ENCODE data around the gene PSMD1.
"Not testable (repeated sequence)": the region's sequence is repeated elsewhere in the genome, so short reads cannot be mapped to it uniquely, and the experiment has no call there.

Gene PSMD1

DNA sequence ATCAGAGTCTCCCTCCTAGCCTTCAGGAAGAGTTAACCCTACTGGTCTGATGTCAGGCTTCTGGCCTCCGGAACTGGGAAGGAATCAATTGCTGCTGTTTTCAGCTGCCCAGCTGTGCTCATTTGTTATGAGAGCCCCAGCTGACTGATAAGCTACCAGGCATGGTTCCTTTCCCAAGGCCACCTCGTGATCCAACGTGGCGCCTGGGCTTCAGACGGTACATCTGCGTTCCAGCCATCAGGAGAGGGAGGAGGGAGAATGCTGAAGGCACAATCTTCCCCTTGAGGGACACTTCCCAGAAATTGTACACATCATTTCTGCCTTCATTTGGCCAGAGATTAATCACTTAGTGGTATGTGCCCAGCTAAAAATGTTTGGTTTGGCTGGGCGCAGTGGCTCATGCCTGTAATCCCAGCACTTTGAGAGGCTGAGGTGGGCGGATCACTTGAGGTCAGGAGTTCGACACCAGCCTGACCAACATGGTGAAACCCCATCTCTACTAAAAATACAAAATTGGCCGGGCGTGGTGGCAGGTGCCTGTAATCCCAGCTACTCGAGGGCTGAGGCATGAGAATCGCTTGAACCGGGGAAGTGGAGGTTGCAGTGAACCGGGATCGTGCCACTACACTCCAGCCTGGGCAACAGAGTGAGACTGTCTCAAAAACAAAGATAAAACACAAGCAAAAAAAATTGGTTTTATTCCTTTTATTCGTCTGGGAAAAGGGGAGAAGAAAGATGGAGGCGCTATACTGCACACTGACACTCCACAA is 131.3 kb downstream of the PSMD1 start:
- no peak for DNase-seq

DNA sequence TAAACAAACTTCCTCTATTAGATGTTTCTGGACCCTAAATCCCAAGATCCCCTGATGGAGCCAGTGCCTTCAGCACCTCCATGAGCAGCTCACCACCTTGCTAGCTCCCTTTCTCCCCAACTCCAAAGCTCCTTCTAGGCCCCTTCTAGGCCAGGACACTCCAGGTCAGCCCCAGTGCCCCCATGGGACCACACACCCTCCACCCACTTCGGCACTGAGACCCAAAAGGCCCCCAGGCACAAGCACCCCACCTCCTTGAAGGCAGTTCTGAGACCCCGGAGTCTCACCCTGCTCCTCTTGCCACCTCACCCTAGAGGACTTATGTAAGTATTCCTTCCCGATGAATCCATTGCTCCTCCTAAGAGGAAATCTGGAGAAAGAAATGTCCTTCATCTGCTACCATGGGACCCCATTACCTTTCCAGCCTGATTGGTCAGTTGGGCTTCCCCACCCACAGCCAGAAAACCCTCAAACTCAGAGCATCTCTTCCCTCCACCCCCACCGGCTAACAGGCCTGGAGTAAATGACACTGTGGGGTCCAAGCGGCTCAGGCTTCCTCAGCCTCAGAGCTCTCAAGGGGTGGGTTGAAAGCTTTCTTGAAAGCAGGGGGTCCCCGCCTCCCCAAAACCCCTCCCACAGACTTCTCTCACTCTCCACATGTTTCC is 132.0 kb downstream of the PSMD1 start:
- DNase-seq, result no peak

DNA sequence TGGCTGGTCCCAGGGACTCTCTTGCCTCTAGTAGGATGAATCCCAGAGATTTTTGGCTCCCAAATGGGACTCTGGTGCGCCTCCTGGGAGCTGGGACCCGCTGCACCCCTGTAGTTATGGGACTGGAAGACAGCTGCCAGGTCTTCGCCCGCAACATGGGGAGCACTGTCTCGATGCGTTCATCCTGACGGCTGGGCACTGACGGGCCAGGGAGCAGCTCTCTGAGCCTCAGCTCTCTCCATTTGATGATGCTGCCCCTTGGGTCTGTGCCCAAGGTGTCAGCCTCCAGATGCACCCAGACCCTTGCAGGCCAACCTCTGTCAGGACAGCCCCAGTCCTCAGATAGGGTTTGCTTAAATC is 132.5 kb downstream of the PSMD1 start:
- no peak for DNase-seq

DNA sequence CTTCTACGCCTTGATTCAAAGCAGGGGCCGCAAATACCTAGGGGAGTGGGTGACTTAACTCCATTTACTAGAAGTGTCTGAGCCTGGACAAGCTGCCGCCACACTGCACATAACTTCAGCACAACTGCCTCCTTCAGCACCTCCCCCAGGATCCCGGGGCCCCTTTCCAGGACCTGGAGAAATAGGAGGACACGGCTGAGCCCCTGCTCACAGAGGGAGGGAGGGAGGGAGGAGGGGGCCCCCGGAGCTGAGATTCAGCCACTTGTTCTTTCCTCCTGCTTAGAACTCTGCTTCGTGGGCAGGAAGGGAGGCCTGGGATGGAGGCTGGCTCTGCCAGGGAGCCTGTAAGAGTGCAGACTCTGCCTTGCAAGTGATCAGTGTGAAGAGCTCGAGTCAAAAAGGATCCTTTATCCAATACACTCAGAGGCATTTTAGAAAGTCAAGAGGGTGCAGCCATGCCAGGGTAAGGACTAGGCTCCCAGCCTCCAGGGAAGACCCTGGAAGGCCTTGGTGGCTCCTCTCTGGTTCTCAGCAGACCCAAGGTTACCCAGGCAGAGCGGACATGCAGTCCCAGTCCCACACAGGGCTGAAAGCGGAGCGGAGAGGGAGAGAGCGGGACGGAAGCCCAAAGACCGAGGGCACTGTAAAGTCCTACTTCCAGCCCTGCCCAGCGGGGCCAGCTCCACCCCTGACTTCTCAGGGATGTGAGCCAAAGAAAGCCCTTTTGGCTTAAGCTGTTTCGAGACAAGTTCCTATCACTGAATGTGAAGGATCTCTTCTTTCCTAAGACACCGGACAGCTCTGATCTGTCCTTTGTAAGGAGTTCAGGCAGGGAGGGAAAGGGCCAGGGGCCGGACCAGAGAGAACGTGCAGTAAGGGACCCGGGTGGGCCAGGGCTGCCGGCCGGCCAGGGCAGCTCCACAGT is 133.2 kb downstream of the PSMD1 start:
- no peak for DNase-seq

DNA sequence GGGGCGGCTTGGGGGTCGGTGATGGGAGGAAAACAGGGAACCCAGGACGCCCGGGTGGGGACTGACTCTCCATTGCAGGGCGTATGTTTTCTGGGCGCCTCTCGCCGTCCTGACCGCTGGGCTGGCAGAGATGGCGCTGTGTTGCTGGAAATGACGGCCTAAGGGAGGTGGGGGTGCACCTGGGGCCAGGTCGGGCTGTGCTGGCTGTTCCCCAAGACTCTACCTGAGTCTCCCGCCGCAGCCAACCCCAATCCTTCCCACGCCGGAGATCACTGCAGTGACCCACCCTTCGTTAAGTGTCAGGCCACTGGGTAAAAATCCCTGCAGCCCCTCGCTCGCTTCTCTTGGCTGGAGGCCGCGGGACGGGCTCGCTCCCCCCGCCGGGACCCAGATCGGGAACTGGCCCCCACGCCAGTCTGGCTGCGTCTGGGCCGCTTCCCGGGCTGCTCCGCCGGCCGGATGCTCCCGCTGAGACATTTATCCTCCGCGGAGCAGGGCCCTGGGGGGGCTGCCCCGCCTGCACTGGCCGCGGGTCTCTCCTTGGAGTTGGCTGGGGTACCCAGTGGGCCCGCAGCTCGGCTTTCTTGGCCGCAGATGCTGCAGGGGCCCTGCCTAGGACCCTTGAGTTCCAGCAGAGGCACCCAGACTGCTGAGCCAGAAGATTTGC is 134.0 kb downstream of the PSMD1 start:
- DNase-seq, result no peak

DNA sequence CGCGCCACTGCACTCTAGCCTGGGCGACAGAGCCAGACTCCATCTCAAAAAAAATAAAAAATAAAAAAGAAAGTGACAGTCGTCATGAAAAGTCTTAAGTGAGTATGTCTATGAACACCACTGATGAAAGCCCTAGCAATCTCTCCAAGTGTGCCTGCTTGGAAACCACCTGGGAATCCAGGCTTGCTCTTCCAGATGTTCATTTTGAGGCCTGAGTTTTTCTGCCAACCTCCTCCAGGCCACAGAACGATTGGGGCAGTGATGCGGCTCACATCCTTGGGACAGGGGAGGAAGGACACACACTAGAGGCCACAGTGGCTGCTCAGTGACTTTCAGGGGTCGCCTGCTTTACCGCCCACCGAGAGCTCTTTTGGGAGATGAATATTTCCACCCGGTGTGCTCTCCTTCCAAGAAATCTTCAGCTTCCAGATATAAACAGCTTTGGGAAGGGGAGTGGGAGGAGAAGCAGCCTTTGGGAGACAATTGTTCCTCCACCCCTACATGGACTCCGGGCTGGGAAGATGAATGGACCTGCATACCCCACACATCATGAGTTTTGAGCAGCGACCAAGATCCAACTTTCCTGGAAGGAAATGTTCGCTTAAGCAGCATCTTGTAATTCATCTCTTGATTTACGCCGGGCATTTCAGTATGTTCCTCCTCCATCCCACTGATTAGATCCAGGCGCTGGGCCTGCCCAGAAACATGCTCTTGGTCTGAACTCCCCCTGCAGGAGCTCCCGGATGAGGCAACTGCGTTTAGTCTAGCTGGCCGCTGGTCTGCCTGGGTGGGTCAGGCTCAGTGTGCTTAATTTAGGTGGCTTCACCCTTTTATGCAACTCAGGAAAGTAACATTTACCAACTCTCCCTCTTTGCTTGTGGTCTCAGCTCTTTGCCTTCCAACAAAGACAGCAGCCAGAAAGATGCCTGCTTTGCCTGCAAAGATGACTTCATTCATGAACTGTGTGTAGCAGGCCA is 135.5 kb downstream of the PSMD1 start:
- DNase-seq, result no peak

DNA sequence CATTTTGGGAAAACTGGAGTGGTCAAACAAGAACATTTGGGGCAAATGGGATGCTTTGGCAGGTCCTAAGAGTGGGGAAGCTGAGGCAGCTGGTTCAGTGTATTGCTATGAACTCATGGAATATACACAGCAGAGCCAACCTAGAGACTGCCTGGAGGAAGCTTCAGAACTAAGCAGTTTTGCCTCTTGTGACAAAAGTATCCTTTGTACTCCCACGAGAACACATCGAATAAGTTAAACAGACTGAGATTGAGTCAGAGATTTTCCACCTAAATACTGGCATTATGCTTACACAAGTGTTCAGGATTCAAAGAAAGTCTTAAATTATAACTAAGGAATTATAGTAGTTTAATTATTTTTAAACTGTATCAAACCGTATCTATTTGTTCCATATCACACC is 136.5 kb downstream of the PSMD1 start:
- no peak for DNase-seq

DNA sequence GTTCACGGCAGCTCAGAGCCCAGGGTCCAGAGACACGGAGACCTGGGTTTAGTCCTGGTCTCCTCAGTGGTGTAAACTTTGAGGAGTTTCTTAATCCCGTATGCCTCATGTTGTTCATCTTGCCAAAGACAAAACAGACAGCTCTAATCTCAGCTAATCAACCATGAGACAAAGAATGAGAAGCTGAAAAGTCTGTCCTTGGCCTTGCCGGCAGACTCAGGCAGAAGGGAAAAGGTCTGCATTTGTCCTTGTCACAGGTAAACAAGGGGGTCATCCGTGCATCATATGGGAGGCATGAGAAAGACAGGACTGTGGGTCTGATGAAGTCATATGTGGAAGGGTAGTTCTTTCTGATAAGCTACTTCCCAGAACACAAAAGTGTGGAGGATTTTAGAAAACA is 139.9 kb downstream of the PSMD1 start:
- DNase-seq, result no peak

DNA sequence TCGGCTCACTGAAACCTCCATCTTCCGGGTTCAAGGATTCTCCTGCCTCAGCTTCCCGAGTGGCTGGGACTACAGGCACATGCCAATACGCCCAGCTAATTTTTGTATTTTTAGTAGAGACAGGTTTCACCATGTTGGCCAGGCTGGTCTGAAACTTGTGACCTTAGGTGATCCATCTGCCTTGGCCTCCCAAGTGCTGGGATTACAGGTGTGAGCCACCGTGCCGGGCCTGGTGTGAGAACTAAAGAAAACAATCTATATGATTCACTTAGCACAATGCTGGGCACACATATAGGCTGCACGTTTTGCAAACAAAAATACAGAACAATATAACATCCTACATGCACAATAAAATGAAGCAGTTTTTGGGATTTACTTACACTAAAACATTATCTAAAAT is 140.5 kb downstream of the PSMD1 start:
- not testable (repeated sequence) for DNase-seq

DNA sequence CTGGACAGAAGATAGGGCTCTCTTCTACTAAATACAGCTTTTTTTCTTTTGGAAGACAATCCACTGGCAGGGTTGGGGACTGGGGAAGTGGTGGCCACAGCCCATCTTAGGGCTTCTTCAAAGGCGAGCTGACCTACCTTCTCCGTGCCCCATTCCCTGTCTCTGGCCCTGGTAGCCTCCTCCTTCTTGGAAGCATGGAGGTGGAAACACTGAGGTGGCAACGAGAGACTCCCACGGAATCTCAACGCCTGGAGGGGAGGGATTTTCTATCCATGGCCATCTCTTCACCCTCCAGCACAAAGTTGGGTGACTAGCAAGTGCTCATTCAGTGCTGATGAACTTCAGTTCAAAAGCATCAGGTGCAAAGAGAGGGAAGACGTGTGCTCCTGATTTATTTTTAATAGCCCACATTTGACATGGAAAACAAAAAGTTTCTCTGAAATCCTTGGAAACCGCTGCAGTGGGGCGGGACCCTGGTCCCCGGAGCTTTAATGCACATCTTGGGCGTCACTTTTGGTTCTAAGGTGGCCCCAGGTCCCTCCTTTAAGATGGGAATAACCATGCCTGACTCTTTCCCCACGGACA is 141.1 kb downstream of the PSMD1 start:
- DNase-seq, result no peak

DNA sequence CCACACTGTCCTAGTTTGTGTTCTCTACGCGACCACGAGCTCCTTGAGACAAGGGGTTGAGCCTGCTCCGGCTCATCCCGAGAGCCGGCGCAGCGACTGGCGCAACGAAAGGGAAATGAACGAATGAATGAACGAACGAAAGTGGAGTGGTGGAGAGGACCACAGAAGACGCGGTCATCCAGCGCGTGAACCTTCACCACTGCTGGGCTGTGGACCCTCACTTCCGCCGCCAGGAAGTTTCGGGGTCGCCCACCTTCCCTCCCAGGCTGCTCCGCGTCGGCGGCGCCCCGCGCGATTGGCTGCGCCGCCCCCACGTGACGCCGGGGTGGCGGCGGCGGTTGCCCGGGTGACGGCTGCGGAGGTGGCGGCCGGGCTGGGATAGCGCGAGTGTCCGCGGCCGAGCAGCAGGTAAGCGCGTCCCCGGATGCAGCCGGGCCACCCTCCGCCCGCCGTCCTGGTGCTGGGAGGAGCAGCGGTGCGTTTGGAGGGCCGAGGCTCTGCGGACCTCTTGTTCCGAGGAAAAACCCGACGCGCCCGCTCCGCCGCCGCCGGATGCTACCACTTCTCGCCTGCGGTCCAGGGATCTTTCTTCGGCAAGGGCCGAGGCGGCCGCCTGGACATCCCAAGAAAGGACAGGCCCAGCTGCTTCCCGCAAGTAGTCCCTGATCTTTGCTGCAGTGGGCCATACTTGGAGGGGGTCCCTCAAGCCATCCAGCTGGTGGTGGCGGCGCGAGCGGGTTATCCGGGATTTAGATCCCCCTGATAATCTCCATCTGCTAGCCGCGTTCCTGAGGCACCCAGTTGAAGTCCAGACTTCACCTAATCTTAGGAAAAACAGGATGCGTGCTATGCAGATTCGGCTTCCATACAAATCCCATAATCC is 141.9 kb downstream of the PSMD1 start, which contains the start of gene ARMC9:
Gene ARMC9 (plus strand): TSS at position 341 of the 883 bp plus-strand sequence. CDS start 7,608 bp downstream, outside the sequence.
- DNase-seq, result peak; percentile 59

DNA sequence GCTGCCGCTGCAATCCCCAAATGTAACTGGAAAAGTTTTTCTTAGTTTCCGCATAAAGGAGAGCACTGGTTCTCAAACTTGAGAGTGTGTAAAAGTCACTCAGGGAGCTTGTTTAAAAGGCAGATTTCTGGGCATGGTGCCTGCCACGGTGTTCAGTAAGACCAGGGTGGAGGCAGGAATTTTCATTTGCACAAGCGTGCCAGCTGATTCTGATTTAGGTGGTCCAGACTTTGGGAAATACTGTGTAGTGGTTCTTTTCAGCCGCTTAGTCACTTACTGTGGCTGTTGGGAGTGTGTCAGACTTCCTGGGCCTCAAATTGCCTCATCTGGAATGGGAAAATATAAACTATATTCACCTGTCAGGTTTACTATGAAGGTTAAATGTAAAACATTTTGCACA is 142.6 kb downstream of the PSMD1 start:
- DNase-seq, result no peak

DNA sequence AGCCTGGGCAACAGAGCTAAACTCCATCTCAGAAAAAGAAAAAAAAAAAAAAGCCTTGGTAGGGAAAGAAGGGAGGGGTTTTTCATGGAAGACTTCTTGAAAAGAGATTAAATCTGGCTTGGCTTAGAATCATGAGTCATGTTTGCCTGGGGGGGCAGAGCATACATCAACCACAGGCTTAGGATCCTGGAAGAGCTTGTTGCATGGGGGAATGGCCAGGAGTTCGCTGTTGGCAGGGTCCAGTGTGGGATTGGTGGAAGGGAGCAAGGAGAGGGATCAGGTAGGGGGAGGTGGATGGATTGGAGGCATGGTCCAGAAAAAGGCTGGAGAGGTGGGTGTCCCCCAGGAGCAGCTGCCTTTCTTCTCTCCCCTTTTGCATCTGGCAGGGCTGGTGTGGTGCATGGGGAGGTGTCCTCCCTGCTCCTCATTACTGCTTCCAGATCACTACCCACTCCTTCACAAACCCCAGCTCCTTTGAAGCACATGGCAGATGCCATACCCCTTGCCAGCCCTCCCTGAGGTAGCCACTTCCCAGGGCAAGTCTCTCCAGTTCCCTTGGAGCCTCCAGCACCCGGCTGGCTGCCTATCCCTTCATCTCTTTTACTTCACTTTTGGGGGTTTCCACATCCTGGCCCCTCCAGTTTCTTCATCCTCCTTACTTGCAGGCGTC is 144.3 kb downstream of the PSMD1 start:
- DNase-seq, result no peak

DNA sequence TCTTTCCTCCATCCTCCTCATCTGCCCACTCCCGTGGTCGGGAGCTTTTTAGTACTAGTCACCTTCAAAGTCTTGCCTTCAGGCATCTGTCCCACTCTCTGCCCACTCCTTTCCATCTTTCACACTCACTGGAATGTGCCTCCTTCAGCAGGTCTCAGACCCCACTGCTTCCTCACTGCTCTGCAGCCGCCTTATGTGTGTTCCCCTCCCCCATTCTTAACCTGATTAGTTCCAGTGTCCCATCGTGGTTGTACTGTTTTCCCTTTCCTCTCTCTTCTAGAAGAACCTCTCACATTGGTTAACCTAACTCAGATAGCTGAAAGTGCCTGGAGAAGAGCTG is 144.8 kb downstream of the PSMD1 start:
- DNase-seq, result no peak

DNA sequence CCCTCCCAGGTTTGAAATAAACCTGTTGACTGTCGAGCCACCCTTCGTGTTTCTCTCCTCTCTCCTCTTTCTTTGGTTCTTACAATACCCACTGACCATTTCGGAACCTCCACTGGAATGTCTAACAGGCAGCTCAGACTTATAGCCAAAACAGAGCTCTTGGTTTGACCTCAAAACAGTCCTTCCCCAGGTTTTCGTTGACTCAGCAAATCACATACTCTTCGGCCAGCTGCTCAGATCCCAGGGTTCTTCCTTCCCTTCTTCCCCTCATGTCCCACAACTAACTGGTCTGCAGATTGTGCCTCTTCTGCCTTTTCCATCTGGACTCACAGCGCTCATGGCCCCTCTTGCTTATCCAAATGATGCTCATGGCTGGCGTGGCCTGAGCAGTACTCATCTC is 146.4 kb downstream of the PSMD1 start:
- no peak for DNase-seq

DNA sequence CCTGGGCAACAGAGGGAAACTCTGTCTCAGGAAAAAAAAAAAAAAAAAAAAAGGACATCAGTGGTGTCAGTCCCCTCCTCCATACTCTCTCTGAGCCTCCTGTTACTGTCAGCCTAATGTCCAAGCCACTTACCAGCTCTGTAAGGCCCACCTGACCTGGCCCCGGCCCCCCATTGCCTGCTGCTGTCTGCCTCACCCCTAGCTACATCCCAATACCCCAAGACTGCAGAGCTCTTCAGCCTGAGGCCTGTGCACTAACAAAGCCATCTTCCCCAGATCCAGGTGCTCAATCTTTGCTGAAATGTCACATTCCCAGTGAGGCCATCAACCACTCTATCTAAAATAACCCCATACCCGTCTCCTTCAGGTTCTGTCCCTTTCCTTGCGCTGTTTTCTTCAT is 147.5 kb downstream of the PSMD1 start:
- DNase-seq, result no peak

DNA sequence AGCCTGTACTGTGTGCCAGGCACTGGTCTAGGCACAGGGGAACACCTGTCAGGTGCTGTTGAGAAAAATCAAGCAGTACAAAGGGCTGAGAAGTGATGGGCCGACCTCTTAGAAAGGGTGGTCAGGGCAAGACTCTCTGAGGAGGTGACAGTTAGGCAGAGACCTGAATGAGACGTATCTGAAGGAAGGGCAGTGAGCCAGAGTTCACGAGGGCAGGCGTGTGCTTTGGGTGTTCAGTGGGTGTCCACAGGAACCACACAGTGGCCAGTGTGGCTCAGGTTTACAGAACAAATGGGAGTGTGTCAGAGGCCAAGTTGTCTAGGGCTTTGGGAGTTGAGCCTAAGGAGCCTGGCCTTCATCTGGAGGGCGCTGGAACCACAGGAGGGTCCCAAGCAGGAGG is 147.9 kb downstream of the PSMD1 start:
- no peak for DNase-seq

DNA sequence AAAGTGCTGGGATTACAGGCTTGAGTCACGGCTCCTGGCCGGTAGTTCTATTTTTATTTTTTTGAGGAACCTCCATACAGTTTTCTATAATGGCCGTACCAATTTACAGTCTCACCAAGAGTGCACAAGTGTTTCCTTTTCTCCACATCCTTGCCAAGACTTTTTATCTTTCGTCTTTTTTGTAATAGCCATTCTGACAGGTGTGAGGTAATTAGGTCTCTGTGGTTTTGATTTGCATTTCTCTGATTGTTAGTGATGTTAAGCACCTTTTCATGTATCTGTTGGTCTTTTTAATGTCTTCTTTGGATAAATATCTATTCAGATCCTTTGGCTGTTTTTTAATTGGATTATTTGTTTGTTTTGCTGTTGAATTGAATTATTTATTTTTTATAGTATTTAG is 151.1 kb downstream of the PSMD1 start:
- no peak for DNase-seq

DNA sequence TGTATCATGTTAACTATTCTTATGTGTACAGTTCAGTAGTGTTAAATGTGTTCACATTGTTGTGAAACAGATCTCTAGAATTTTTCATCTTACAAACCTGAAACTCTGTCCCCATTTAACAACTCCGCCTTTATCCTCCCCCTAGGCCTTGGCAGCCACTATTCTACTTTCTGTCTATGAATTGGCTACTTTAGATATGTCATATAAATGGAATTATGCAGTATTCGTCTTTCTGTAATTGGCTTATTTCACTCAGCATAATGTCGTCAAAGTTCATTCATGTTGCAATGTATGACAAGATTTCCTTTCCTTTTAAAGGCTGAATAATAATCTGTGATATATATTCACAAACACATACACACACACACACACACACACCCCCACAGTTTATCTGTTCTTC is 154.1 kb downstream of the PSMD1 start:
- no peak for DNase-seq

DNA sequence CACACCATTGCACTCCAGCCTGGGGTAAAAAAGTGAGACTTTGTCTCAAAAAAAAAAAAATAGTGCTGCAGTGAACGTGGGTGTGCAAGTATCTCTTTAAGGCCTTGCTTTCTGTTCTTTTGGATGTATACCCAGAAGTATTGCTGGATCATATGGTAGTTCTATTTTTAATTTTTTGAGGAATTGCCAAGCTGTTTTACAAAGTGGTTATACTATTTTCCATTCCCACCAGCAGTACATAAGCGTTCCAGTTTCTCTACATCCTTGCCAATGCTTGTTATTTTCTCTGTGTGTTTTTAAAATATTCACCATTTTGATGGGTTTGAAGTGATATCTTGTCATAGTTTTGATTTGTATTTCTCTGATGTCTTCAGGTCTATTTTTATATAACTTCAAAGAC is 154.8 kb downstream of the PSMD1 start:
- no peak for DNase-seq

All from T-helper 9 cell (primary cell).